HG03342 (cell line): ENCODE data around the gene PCARE.
"Not testable (repeated sequence)": the region's sequence is repeated elsewhere in the genome, so short reads cannot be mapped to it uniquely, and the experiment has no call there.

Source experiments
- ATAC-seq: cut with Tn5 transposase; IDR thresholded peaks from one replicate; pipeline ENCODE4 v1.9.1; 2021; ENCODE audit warnings: mild to moderate bottlenecking, moderate library complexity; ENCODE audit not compliant: unreplicated experiment

Gene PCARE

DNA sequence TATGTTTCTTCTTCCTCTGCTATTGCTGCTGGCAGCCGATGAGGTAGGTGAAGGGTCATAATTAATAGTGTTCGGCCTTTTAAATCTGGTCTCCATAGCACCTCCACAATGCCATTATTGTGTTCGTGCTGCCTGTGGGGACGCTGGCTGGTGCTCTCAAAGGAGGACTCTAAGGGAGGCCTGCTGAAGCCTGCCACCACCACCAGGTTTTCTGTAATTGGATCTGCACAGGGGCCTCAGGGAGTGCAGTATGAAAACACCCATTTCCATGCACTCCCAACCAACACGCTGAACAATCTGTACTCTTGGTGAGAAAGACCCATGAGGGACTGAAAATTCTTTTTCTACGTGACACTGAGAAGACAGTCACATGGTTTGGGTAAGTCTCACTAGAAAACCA, 23.2 kb upstream of the PCARE start:
- ATAC-seq = no peak

DNA sequence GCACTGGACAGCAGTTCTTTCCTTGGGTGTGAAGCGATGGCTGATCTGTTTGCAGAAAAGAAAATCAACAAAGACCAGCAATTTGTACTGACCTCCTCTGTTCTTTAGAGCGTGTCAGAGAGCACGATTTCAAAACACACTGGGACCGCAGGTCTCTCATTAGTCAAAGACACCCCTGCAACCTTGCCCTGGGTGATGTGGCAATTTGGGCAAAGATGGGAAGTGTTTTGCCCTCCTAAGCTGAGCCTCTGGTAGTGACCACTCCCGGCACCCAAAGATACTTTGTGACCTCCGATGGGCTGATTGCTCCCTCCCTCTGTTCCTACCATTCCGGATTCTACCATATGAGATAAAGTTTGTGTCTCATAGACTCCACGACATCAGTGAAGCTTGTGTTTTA, 22.6 kb upstream of the PCARE start:
- ATAC-seq = no peak

DNA sequence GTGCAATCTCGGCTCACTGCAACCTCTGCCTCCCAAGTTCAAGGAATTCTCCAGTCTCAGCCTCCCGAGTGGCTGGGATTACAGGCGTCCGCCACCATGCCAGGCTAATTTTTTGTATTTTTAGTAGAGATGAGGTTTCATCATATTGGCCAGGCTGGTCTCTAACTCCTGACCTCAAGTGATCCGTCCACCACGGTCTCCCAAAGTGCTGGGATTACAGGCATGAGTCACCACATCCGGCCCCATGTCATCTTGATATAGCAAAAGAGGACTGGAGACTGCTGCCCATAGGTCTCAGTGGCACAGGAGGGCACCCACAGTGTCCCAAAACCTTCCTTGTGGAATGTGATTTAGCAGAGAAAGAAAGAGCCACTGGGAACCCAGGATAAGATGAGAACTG, 16.0 kb upstream of the PCARE start:
- not testable (repeated sequence) for ATAC-seq

DNA sequence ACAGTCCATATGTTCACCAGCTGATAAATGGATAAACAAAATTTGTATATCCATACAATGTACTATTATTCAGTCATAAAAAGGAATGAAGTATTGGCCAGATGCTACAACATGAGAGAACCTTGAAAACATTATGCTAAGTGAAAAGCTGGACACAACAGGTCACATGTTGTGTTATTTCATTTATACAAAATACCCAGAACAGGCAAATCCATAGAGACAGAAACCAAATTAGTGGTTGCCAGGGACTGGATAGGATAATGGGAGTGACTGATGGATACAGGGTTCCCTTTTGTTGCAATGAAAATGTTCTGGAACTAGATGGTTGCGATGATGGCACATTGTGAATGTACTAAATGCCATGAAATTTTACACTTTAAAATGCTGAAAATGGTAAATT, 10.2 kb upstream of the PCARE start:
- no peak for ATAC-seq

DNA sequence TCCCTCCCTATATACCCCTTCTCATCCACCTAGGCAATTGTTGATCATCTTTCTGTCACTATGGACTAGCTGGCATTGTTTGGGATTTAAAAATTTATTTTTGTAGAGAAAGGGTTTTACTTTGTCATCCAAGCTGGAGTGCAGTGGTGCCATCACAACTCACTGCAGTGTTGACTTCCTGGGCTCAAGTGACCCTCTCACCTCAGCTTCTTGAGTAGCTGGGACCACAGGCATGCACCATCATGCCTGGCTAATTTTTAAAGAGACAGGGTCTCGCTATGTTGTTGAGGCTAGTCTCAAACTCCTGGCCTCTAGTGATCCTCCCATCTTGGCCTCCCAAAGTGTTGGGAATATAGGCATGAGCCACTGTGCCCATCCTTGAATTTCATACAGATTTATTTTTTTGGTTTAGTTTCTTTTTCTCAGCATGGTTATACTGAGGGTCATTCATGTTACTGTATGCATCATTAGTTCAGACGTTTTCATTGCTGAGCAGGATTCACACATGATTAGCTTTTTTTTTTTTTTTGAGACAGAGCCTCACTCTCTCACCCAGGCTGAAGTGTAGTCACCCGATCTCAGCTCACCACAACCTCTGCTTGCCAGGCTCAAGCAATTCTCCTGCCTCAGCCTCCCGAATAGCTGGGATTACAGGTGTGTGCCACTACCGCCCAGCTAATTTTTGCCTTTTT, 8.6 kb upstream of the PCARE start:
- ATAC-seq = peak; percentile 61

DNA sequence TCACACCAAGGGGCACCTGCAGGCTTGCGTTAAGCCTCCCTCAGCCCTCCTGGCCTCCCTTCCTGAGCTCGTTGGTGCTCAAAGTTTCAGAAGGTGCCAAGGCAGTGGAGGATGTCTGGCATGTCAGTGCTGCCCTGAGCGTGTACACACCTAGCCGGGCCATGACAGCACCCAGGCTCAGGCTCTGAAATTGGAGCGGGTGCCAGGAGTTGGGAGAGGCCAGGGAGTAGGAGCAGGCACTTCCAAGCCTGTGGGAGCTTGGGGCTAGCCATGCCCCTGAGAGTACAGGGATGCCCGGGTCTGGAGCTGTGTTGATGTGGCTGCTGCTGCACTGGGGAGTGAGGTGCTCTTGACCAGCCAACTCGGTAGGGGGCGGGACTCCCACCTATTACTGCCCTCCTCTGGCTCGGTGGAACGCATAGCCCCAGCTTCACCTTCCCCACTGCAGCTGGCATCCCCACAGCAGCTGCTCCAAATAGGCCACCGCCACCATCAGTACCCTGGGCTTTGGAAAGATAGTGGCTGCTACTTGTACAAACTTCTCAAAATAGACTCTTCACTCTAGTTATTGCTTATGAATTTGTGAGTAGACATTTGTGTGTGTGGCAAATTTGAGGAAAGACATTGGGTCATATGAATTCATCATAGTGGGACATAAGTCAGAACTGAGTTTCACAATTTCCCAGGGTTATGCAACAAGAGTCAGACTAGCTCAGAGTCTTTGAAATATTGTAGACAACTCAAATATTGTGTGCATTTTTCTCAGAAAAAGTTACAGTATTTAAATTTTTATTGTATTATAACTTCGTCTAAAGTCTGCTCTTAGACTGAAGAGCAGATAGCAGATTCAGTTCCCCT, 6.8 kb upstream of the PCARE start:
- ATAC-seq = no peak

DNA sequence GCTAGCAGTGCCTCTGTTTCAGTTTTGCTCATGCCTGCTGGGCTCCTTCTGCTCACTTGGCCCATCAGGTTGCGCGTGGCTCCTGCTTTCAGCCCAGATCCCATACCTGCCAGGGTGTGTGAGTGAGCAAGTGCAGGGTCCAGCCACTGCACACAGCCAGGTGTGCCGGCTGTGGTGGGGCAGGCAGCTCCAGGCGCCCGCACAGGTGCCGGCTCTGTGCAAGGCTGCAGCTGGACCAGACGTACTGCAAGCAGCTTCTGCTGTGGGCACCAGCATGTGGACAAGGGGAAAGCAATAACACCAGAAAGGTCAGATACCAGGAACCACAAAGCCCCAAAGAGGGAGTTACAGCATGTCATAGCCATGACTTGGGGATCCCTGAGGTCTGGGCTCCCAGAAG, 5.6 kb upstream of the PCARE start:
- ATAC-seq = no peak

DNA sequence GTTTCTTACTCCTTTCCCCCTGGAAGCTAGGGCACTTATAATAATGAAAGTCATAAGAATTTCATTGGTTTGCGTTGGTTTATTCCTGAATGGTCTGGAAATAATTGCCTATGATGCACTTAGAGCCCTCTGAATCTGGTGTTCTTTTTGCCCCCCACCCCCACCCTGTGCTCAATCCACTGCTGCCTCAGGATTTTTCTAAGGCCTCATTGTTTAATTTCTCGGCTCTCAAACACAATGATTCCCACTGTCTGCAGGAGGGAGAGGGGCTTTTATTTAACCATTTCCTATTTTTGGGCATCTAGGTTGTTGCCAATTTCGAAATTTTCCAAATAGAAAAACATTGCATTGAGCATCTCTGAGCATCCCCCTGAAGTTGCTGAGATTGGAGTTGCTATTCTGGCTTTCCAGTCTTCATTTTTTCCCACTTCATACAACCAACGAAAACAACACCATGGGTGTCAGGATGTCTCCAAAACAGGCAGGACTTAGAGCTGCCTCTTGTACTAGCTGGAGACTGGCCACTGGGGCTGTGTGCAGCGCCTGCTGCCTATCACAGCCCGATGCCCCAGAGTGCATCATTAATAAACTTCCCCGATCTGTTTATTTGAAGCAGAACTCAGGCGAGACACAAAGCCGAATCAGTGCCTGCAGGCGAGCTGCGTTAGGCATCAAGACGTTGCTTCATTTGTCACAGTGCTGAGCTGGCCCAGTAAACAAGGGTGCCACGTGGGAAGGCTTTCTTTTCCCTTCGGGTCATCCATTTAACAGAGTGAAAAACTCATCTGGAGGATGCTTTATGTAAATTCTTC, 1.8 kb upstream of the PCARE start:
- no peak for ATAC-seq

DNA sequence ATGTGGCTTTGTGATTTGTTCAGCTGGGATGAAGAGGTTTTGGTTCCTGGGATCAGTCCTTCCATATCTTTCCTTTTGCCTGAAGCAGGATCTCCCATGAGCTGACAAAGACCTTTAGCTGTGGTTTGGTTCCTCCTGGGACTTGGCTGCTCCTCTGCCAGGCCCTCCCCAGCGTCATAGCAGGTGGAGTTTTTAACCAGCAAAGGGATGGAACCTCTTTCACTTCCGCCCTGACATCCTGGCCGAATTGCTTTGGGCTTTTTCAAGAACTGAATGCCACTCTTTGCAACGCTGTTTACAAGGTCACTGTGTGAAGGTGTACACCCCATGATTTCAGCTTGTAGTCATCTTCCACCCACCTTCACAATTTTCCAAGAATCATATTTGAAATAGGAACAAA, 390 bp downstream of the PCARE start:
- ATAC-seq = peak; percentile 64

DNA sequence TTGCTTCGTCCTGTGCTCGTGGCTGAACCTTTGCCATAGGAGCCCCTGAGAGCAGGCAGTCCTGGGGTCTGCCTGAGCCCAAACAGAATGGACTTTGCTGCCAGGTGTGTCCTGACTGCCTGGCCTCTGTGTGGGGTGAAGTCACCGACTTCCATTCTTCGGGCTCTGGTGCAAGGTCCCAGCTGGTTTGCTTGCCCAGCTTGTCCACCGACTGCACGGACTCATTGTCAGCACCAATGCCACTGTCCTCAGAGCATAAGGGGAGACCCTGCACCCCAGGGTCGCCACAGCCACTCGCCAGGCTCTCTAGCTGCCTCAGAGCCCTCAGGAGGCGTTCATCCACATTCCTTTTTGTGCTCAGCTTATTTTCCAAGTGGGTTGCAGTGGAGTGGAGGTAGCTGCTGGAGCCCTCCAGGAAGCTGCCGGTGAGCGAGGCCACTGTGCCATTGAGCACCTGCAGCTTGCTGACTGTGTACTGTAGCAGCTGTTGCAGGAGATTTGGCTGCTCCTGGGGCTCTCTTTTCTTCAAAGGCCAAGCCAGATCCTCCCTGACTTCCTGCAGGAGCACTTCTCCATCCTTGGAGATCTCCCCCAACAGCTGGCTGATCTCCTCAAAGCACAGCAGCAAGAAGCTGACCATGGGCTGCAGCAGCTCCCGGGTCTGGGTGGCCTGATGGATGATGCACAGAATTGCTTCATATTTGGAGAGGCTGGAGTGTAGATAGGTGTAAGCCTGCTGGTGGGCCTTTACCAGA, 1.2 kb downstream of the PCARE start:
- ATAC-seq = no peak

DNA sequence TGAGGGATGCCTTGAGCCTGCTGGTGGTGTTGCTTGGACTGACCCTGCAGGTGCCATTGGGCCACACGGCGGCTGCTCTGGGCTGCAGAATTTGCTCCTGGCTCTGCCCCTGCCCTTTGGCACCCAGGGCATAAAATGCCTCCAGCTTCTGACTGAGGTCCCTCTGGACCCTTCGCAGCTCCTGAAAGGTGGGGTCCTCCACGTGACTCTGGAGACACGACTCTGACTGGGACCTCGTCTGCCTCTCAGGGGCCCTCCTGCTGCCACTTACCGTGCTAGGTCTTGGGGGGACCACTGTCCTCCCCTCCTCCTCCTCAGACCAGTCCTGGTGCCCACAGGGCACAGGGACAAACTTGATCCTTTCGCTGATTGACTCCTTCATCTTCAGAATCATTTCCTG, 2.1 kb downstream of the PCARE start:
- no peak for ATAC-seq

DNA sequence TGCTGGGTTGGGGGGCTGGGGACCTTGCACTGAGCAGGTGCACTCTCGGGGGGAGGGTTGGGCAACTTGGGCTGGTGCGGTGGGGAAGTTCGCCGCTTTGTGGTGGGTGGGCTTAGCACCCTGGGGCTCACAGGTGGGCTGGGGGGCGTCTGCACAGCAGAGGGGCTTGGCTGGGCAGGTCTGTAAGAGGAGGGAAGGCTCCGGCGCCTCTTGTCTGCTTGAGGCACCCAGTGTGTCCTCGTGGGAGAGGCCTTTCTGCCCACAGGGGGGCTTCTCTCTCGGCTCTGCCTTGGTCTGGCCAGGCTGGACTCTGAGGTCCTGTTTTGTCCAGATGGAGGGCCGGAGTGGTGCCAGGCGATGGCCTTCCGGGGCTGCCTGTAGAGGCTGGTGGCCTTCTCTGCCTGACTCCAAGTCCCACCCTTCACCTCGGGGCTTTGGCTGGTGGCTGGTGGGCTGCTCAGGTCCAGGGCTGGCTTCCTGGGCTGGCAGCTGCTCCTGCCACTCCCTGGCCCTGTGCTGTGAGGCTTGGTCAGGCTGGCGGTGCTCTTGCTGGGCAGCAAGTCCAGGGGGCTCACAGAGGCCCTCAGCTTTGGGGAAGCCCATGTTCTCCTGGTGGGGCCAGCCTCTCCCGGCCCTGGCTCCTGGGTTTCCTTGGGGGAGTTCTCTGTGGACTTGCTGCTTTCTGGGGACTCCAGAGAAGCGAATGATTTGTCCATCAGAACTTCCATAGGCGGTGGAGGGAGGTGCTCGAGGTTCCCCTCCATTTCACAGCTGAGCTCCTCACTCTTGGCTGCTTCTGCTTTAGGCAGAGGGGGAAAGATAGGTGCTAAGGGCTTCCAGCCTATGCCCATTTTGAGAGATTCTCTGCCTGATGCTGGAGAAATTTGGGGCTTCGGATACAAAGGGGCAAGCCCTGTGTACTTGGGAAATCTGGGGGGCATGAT, 3.0 kb downstream of the PCARE start:
- ATAC-seq = no peak

DNA sequence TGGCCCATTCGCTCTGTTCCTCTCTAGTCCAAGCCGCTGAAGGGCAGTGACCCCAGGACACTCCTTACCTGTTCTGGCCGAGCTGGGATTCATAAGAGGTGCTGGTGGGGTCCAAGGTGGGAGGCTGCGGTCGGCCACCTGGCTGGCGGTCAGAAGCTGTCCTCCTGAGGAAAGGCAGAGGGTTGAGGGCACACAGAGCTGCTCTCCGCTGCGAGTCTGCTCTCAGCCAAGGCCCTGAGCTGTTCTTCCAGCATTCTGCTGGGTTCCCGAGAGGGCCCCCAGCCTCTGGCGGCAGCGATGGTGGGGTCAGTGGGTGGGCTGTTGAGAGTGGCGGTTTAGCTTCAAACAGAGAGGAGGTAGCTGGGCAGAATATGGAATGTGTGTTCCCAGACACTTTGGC, 3.8 kb downstream of the PCARE start:
- ATAC-seq = no peak

DNA sequence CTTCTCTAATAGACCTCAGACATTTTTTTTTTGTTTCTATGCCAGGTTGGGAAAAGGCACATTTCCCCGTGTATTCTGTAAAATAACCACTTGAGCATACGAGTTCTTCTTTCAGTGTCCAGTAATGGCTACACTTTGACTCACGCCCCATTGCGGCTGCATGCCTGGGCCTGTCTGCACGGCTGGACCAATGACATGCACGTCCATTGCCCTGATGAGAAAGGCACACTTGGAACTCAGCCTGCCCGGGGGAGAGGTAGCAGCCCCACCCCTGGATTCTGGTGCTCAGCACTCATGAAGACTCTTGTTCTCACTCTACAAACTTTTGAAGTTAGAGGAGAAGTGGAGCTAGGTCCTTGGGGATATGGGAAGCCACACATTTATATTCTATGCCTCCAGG, 5.8 kb downstream of the PCARE start:
- no peak for ATAC-seq

DNA sequence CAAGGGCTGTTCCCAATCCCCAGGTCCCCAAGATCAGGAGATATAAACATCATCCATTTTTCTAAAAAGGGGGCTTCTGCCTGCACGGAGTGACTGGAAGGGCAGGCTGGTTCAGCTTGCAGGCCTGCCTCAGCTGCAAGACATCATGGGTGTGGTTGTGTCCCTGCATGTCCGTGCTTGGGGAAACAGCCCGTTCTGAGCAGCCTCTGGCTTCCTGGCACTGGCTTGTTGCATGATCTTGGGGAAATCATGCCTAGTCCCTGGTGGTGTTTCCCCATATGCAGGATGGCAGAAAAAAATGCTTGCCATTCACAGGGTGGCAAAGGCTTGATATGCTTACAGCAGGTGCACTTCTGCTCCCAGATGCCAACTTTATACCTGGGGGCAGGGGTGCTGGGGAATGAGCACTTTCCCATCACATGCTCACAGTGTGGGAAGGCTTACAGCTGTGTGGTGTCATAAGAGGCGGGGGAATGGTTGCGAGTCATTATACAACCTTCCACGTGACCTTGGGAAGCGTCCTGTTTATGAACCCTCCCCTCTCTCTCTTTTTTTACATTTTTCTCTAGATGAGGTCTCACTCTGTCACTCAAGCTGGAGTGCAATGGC, 7.2 kb downstream of the PCARE start:
- no peak for ATAC-seq

DNA sequence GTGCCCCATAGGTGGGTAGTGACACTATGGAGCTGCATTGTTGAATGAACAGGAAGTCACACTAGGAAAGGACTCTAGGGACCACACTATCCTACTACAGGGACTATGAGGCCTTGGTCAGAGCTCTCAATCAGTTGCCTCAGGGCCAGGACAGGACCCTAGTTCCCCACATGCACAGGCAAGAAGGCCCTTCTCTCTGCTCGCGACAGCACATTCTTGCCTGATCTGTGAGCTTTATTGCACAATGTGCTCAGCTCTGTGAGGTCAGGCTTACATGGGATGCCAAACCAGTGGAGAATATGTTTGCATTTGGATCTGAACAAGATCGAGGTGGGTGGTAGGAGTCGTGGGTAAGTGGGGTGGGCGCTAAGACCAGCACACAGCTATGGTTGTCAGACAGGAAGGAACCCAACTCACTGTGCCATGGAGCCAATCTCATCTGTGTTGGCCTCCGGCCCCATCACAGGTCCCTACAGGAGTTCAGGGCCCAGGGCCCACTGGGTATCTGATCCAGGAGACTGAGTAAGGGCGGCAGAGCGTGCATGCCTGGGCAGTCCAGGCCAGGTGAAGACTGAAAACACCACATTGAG, 8.0 kb downstream of the PCARE start:
- ATAC-seq = no peak

DNA sequence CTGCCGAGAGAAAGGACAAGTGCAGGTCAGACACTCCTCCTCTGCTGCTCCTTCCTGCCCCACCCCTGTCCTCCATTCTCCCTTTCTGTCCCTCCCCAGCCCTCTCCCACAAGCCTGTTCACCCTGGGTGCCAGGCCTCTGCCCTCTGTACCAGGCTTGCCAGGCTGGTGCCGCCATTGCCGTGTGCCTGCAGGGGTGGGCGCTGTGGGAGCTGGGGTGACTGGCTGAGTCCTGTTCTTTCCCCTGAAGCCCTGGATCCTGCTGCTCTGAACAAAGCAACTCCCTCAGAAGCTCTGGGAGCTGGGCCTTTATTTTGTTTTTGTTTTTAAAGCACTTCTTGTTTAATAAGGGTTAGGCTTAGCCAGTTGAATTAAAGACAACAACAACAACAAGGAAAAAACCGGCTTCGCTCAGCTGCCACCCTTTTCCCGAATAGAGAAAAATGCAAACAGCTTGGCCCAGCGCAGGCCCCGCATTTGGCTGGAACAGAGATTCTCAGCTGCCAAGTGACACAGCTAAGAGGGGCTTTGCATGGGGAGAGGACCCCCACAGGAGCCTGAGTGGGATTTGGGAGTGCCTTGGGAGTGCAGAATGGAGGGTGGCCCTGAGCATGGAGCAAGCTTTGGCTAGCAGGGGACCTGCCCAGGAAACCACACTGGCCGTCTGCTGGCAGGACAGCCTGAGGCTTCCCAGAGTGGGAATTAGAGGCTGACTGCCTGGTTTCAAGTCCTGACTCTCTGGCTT, 9.1 kb downstream of the PCARE start:
- no peak for ATAC-seq

DNA sequence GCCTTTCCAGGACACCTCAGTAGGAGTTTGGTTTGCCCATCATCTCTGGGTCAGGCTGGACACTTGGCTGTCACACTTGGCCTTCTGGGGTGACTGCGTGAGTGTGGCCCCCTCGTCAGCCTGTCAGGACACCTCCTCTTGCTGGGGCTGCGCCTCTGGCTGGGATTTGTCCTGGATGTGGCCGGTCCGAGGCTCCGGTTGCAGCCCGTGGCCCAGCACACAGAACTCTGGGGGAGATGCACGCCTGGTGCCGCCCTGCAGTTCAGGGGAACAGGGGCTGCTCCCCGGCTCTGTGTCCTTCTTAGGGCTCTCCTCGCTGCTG, 9.6 kb downstream of the PCARE start:
- ATAC-seq = no peak

DNA sequence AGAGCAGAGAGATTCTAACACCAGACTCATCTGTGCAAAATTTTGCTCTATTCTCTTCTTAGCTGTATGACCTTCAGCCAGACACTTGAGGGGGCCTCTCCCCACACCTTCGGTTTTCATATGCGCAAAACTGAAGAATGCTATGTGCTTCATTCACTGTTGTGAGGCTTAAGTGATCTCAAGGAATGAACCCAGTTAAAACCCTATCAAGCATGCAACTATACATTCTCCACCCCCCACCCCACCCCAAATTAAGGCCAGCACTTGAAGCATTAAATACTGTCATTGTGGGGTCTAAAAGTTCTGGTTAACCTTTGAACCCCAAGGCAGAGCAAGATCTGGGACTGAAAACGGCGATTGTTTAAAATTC, 10.0 kb downstream of the PCARE start:
- no peak for ATAC-seq
